Measurements from ENCODE around the gene ROR2. TPM values are rescaled to one million over a fixed set of nuclear protein-coding genes. Genes with fewer than 3 reads are reported as not detected.

The ROR2 gene
- total RNA-seq, 2 experiments from 2014 or later: not detected

GRCh38 chr9:91884696-91885687 lies 65.0 kb downstream of the ROR2 start:
- Mint-ChIP-seq H3K4me1 (ENCODE audit: low read depth) (no peaks in the 10 kb centered on the region), H3K36me3 (ENCODE audit: low read depth) (no peaks in the 10 kb centered on the region), H3K27ac (no peak overlapping the region), H3K9me3 (no peaks in the 10 kb centered on the region), H3K27me3 (peaks cover 14% of the 10 kb centered on the region), H3K4me3 (no peak overlapping the region)
- ChIA-PET CTCF (no interaction called here), POLR2A (no interaction called here)
- ATAC-seq (ENCODE audit: poor library complexity): no peak
- no peak for TF ChIP-seq CTCF (IDR thresholded peaks at IDR 0.05)
- no peak for DNase-seq
- Histone ChIP-seq H3K4me1 (ENCODE audit: insufficient read depth, low read length) (no peaks in the 10 kb centered on the region), H3K4me3 (ENCODE audit: low read length) (no peak overlapping the region), H3K27me3 (ENCODE audit: control insufficient read depth in 1 of 2, insufficient read depth in 2 of 2, low read length in 2 of 2) (no peaks in the 10 kb centered on the region), H3K9me3 (ENCODE audit: control insufficient read depth in 1 of 2, insufficient read depth in 1 of 2, low read length in 2 of 2) (no peaks in the 10 kb centered on the region), H3K36me3 (ENCODE audit: insufficient read depth, low read length) (no peaks in the 10 kb centered on the region), H3K27ac (ENCODE audit: low read depth in 1 of 2, low read length in 2 of 2) (no peak overlapping the region)
- intact Hi-C loops (cut with DNase I, micrococcal nuclease): no loop called here

GRCh38 chr9:91884153-91884552 lies 65.9 kb downstream of the ROR2 start:
- intact Hi-C loops (cut with DNase I, micrococcal nuclease): no loop called here

GRCh38 chr9:91883503-91883902 lies 66.5 kb downstream of the ROR2 start:
- Histone ChIP-seq H3K27ac (ENCODE audit: low read depth in 1 of 2, low read length in 2 of 2) (no peak overlapping the region), H3K27me3 (ENCODE audit: control insufficient read depth in 1 of 2, insufficient read depth in 2 of 2, low read length in 2 of 2) (no peaks in the 10 kb centered on the region), H3K9me3 (ENCODE audit: control insufficient read depth in 1 of 2, insufficient read depth in 1 of 2, low read length in 2 of 2) (no peaks in the 10 kb centered on the region), H3K36me3 (ENCODE audit: insufficient read depth, low read length) (no peaks in the 10 kb centered on the region), H3K4me3 (ENCODE audit: low read length) (no peak overlapping the region), H3K4me1 (ENCODE audit: insufficient read depth, low read length) (no peaks in the 10 kb centered on the region)
- no peak overlapping the region for H3K27ac Mint-ChIP-seq
- H3K36me3 Mint-ChIP-seq (ENCODE audit: low read depth): no peaks in the 10 kb centered on the region
- no peak for TF ChIP-seq CTCF (IDR thresholded peaks at IDR 0.05)
- ChIA-PET CTCF (no interaction called here), POLR2A (no interaction called here)
- ATAC-seq (ENCODE audit: poor library complexity) (no peak), DNase-seq (no peak)
- no peak overlapping the region for H3K4me3 Mint-ChIP-seq
- intact Hi-C loops (cut with DNase I, micrococcal nuclease): no loop called here
- no peaks in the 10 kb centered on the region for H3K4me1 Mint-ChIP-seq (ENCODE audit: low read depth)
- H3K27me3 Mint-ChIP-seq: peaks cover 9% of the 10 kb centered on the region
- H3K9me3 Mint-ChIP-seq: no peaks in the 10 kb centered on the region

More at GRCh38 chr9:91884153-91884552, 65.9 kb downstream of the ROR2 start:
- no peak overlapping the region for H3K27ac ChIP-seq (ENCODE audit: low read depth in 1 of 2, low read length in 2 of 2)
- POLR2A ChIA-PET: no interaction called here
- no peaks in the 10 kb centered on the region for H3K36me3 Mint-ChIP-seq (ENCODE audit: low read depth)
- no peak overlapping the region for H3K27ac Mint-ChIP-seq
- H3K27me3 Mint-ChIP-seq: peaks cover 14% of the 10 kb centered on the region
- CTCF ChIA-PET: no interaction called here
- no peaks in the 10 kb centered on the region for H3K4me1 ChIP-seq (ENCODE audit: insufficient read depth, low read length)
- no peaks in the 10 kb centered on the region for H3K9me3 Mint-ChIP-seq
- no peaks in the 10 kb centered on the region for H3K27me3 ChIP-seq (ENCODE audit: control insufficient read depth in 1 of 2, insufficient read depth in 2 of 2, low read length in 2 of 2)
- no peaks in the 10 kb centered on the region for H3K9me3 ChIP-seq (ENCODE audit: control insufficient read depth in 1 of 2, insufficient read depth in 1 of 2, low read length in 2 of 2)
- H3K4me3 ChIP-seq (ENCODE audit: low read length): no peak overlapping the region
- H3K36me3 ChIP-seq (ENCODE audit: insufficient read depth, low read length): no peaks in the 10 kb centered on the region
- no peaks in the 10 kb centered on the region for H3K4me1 Mint-ChIP-seq (ENCODE audit: low read depth)
- no peak overlapping the region for H3K4me3 Mint-ChIP-seq
- DNase-seq: no peak
- no peak for ATAC-seq (ENCODE audit: poor library complexity)
- no peak for TF ChIP-seq CTCF (IDR thresholded peaks at IDR 0.05)

Measured in CD4-positive, alpha-beta T cell (primary cell).